HepG2 (cell line): ENCODE measurements around the gene CORO7. TPM values are rescaled to one million over a fixed set of nuclear protein-coding genes. Genes with fewer than 3 reads are reported as not detected.

ENCODE experiments used
- BORCS8-MEF2B ChIP-seq: sonication (generic); formaldehyde crosslinking; IDR thresholded peaks from 2 replicates; pipeline ENCODE4 v1.8.0; 2022; ENCODE audit warnings: mild to moderate bottlenecking, missing genetic modification reagents
- CSRNP2 ChIP-seq: sonication (generic); formaldehyde crosslinking; conservative IDR thresholded peaks from 2 replicates; pipeline ENCODE4 v1.8.0; 2022; ENCODE audit warnings: low read depth, missing genetic modification reagents
- DPF2 ChIP-seq: sonication (generic); formaldehyde crosslinking; IDR thresholded peaks from 2 replicates; pipeline ENCODE4 v1.4.0; 2020; ENCODE audit warnings: mild to moderate bottlenecking, low read depth, missing genetic modification reagents, borderline replicate concordance
- ELF4 ChIP-seq: sonication (generic); formaldehyde crosslinking; IDR thresholded peaks from 2 replicates; pipeline ENCODE4 v1.5.0; 2020; ENCODE audit warnings: missing genetic modification reagents, mild to moderate bottlenecking, moderate library complexity, borderline replicate concordance
- HNRNPL ChIP-seq: fragments of 200-400 bp; formaldehyde crosslinking; IDR thresholded peaks from 2 replicates; pipeline ENCODE4 v1.6.1; 2017; ENCODE audit warnings: mild to moderate bottlenecking, low read depth, low read length
- MAZ ChIP-seq, 2 experiments: sonication (generic) in 1 of 2; formaldehyde crosslinking in 1 of 2; IDR thresholded peaks; 2 replicates each; pipeline versions ENCODE4 v1.5.0 to v1.6.1; 2012 to 2020; ENCODE audit warnings: low read depth in 2 of 2, mild to moderate bottlenecking in 2 of 2, borderline replicate concordance in 1 of 2, improper control_type of control experiment in 1 of 2, low read length in 1 of 2, missing genetic modification reagents in 1 of 2, moderate library complexity in 1 of 2
- NR0B2 ChIP-seq: sonication (generic); formaldehyde crosslinking; IDR thresholded peaks from 2 replicates; pipeline ENCODE4 v1.4.0; 2020; ENCODE audit warnings: mild to moderate bottlenecking, missing genetic modification reagents
- NR3C1 ChIP-seq: sonication (generic); formaldehyde crosslinking; IDR thresholded peaks from 2 replicates; pipeline ENCODE4 v1.4.0; 2020; ENCODE audit warnings: missing genetic modification reagents
- ZBTB26 ChIP-seq: IDR thresholded peaks from 2 replicates; pipeline ENCODE4 v1.6.1; 2016; ENCODE audit warnings: missing compliant biosample characterization, missing genetic modification reagents, borderline replicate concordance
- ZBTB40 ChIP-seq, 2 experiments: fragments of 450-650 bp in 1 of 2; sonication (generic) in 1 of 2; formaldehyde crosslinking in 1 of 2; IDR thresholded peaks; 2 replicates each; pipeline versions ENCODE4 v1.6.1 to v1.8.0; 2016 to 2022; ENCODE audit warnings: antibody characterized with exemption in 1 of 2, mild to moderate bottlenecking in 1 of 2, missing genetic modification reagents in 1 of 2
- ZMYM3 ChIP-seq: sonication (generic); formaldehyde crosslinking; IDR thresholded peaks from 2 replicates; pipeline ENCODE4 v1.5.1; 2020; ENCODE audit warnings: mild to moderate bottlenecking, missing genetic modification reagents
- ZNF460 ChIP-seq: sonication (generic); formaldehyde crosslinking; IDR thresholded peaks from 2 replicates; pipeline ENCODE4 v1.5.1; 2020; ENCODE audit warnings: missing genetic modification reagents, mild to moderate bottlenecking, borderline replicate concordance
- polyA plus RNA-seq, 8 experiments: library from polyadenylated mRNA; depleted of rRNA in 3 of 8; stranded (reverse) in 7 of 8; unstranded in 1 of 8; fragments of >200 nt; fragmentation: Illumina TruSeq in 4 of 8; extraction: Trizol in 4 of 8; gene quantifications; 2 replicates each; pipeline versions ENCODE4 v1.2.1 to v1.2.3, GENCODE V29; 2011 to 2016; ENCODE audit warnings: low read depth in 4 of 8, missing spikeins in 1 of 8, mixed read lengths in 1 of 8; ENCODE audit not compliant: insufficient read depth in 1 of 8
- total RNA-seq, 5 experiments: library from RNA; depleted of rRNA; stranded (reverse); fragments of >200 nt; fragmentation: Illumina TruSeq; extraction: Trizol; gene quantifications; 2 replicates each; pipeline ENCODE4 v1.2.3, GENCODE V29; 2016; ENCODE audit warnings: low read depth in 1 of 5
- TF ChIP-seq, protein P1 (sequence below): sonication (generic); formaldehyde crosslinking; IDR thresholded peaks from 2 replicates; pipeline ENCODE4 v1.4.0; 2020; ENCODE audit warnings: mild to moderate bottlenecking, missing genetic modification reagents

The CORO7 gene
- total and polyA plus RNA-seq, 2 of the 13 experiments (the other 11 are each of a cell fraction or from before 2014, with no cell fraction given) = 9.9 to 14.3 TPM

DNA sequence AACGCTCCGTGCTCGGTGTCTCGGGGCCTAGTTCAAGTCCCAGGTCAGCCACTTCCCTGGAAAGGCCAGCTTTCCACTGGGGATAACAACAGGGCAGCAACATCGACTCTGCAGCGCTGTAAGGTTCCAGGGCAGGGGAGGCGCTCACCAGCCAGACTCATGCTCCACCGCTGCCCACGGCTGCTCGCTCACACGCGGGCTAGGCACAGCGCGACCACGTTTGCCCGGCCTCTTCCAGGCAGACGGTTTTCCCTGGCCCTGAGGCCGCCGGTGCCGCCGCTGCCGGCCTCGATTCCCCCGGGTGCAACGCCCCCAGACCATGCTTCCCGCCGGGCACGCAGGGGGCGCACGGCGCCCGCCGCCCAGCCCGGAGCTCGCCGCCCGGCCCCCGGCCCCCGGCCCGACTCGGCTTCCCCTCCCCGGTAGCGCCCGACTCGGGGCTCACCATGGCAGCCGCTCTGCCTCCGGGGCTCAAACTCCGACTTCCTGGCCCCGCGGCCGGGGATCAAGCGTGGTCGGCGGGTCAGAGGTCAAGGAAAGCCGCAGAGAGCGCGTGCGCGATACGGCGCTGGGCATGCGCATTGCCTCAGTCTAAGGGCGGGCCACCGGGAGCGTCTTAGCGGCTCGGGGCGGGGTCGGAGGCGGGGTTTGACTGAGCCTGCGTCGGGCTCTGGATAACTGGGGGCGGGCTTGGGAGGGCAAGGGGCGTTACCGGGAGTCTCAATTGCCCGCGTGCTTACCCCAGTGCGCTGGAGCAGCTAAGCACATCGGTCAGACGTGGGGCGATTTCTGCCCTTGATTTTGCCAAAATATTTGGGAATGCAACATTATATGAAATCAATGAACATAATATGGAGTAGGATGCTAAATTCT, 65.4 kb downstream of the CORO7 start, which contains the start of gene PAM16 (continued):
- TF ChIP-seq NR0B2 = no peak
- peak; percentile 58; the same call in 1 of the 2 replicates for TF ChIP-seq MAZ (IDR thresholded peaks at IDR 0.05; ENCODE audit: borderline replicate concordance, low read depth, low read length)
- TF ChIP-seq MAZ (CRISPR knock-in tag; IDR thresholded peaks at IDR 0.05; ENCODE audit: low read depth) = 0 out of 2 replicates have a peak, but pooled peaks have one; percentile 41
- TF ChIP-seq ZNF460 (CRISPR knock-in tag) = 0 out of 2 replicates have a peak, but pooled peaks have one; percentile 34
- no peak for TF ChIP-seq NR3C1 (CRISPR knock-in tag)
- TF ChIP-seq DPF2 = no peak
- no peak for TF ChIP-seq ELF4
- no peak for TF ChIP-seq ZMYM3 (CRISPR knock-in tag)
- TF ChIP-seq HNRNPL = 0 out of 2 replicates have a peak, but pooled peaks have one; percentile 27
- 0 out of 2 replicates have a peak, but pooled peaks have one; percentile 14 for TF ChIP-seq BORCS8-MEF2B (CRISPR knock-in tag)
- TF ChIP-seq, protein P1, sequence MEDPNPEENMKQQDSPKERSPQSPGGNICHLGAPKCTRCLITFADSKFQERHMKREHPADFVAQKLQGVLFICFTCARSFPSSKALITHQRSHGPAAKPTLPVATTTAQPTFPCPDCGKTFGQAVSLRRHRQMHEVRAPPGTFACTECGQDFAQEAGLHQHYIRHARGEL (CRISPR knock-in tag) = no peak
- TF ChIP-seq CSRNP2 (CRISPR knock-in tag) = no peak
- no peak for TF ChIP-seq ZBTB40 (IDR thresholded peaks at IDR 0.05)
- peak; percentile 56 for TF ChIP-seq ZBTB40 (CRISPR knock-in tag; IDR thresholded peaks at IDR 0.05)
- TF ChIP-seq ZBTB26 (CRISPR knock-in tag) = no peak
